Endodermal cell (in vitro differentiated cells): ENCODE results near the gene CEP57L1. TPM values are rescaled to one million over a fixed set of nuclear protein-coding genes. Genes with fewer than 3 reads are reported as not detected.

Experiments
- DNase-seq: peaks from one replicate; pipeline ENCODE4 v3.0.0-alpha.2; 2017
- H3K27ac ChIP-seq: 2 replicates; pipeline ENCODE4 v1.5.1; 2013; ENCODE audit warnings: mild to moderate bottlenecking, low read depth, low read length, moderate library complexity
- H3K27me3 ChIP-seq: 2 replicates; pipeline ENCODE4 v1.6.1; 2013; ENCODE audit warnings: mild to moderate bottlenecking, low read length, moderate library complexity; ENCODE audit not compliant: insufficient read depth, control insufficient read depth, poor library complexity, severe bottlenecking
- H3K36me3 ChIP-seq: 2 replicates; pipeline ENCODE4 v1.7.0; 2013; ENCODE audit warnings: mild to moderate bottlenecking, low read length, moderate library complexity; ENCODE audit not compliant: control insufficient read depth, insufficient read depth
- H3K4me1 ChIP-seq: one replicate; pipeline ENCODE4 v1.7.0; 2013; ENCODE audit warnings: low read length; ENCODE audit not compliant: control insufficient read depth, insufficient read depth
- H3K4me3 ChIP-seq: 2 replicates; pipeline ENCODE4 v1.5.1; 2013; ENCODE audit warnings: mild to moderate bottlenecking, low read length, moderate library complexity
- H3K9ac ChIP-seq: 2 replicates; pipeline ENCODE4 v1.6.1; 2013; ENCODE audit warnings: mild to moderate bottlenecking, low read length, moderate library complexity; ENCODE audit not compliant: poor library complexity, severe bottlenecking; ENCODE audit errors: extremely low read depth
- H3K9me3 ChIP-seq: 2 replicates; pipeline ENCODE4 v1.6.1; 2013; ENCODE audit warnings: mild to moderate bottlenecking, low read length, moderate library complexity; ENCODE audit not compliant: control insufficient read depth
- H3K27ac Mint-ChIP-seq: 2 replicates; pipeline ENCODE4 v1.8.0; 2020; ENCODE audit warnings: mixed read lengths
- H3K27me3 Mint-ChIP-seq: 2 replicates; pipeline ENCODE4 v1.8.0; 2021; ENCODE audit warnings: mild to moderate bottlenecking, mixed read lengths; ENCODE audit not compliant: insufficient read depth
- H3K36me3 Mint-ChIP-seq: 2 replicates; pipeline ENCODE4 v1.8.0; 2020; ENCODE audit warnings: low read depth, mixed read lengths
- H3K4me1 Mint-ChIP-seq: 2 replicates; pipeline ENCODE4 v1.8.0; 2020; ENCODE audit warnings: mixed read lengths
- H3K4me3 Mint-ChIP-seq: 2 replicates; pipeline ENCODE4 v1.8.0; 2020; ENCODE audit warnings: mild to moderate bottlenecking, moderate library complexity, mixed read lengths
- H3K9me3 Mint-ChIP-seq: 2 replicates; pipeline ENCODE4 v1.8.0; 2020; ENCODE audit warnings: mild to moderate bottlenecking, mixed read lengths
- WGBS, 2 experiments: methylation state at CpG; one replicate each; pipeline versions ENCODE4 v1.1.5 to v1.1.7; 2013; ENCODE audit warnings: missing lambda C conversion rate in 2 of 2, mixed read lengths in 1 of 2; ENCODE audit not compliant: insufficient coverage in 1 of 2, insufficient read length in 1 of 2; 5-methylcytosine and 5-hydroxymethylcytosine counted together
- total RNA-seq, 2 donors: library from RNA; stranded (reverse); fragmentation: NEBNext Ultra II Directional in 1 of 2; extraction: Animal tissue kit (Norgen Biotek cat#: 25700) in 1 of 2; gene quantifications; 2 replicates in 1 of 2; 3 replicates in 1 of 2; pipeline ENCODE4 v1.2.1, GENCODE V29; 2021
- TF ChIP-seq, protein P1 (sequence below): fragments of 200-600 bp; sonication (generic); conservative IDR thresholded peaks from 2 replicates; pipeline ENCODE4 v1.5.0; 2021; ENCODE audit warnings: antibody characterized with exemption, mild to moderate bottlenecking

CEP57L1 gene
- total RNA-seq, 2 donors from 2014 or later: 8.4 to 17.6 TPM

GRCh38 chr6:109091314-109092024, 3.8 kb upstream of the CEP57L1 start:
- no peak overlapping the region for H3K4me3 ChIP-seq

GRCh38 chr6:109092074-109092473, 3.2 kb upstream of the CEP57L1 start:
- no peaks in the 10 kb centered on the region for H3K27me3 ChIP-seq
- TF ChIP-seq, protein P1, sequence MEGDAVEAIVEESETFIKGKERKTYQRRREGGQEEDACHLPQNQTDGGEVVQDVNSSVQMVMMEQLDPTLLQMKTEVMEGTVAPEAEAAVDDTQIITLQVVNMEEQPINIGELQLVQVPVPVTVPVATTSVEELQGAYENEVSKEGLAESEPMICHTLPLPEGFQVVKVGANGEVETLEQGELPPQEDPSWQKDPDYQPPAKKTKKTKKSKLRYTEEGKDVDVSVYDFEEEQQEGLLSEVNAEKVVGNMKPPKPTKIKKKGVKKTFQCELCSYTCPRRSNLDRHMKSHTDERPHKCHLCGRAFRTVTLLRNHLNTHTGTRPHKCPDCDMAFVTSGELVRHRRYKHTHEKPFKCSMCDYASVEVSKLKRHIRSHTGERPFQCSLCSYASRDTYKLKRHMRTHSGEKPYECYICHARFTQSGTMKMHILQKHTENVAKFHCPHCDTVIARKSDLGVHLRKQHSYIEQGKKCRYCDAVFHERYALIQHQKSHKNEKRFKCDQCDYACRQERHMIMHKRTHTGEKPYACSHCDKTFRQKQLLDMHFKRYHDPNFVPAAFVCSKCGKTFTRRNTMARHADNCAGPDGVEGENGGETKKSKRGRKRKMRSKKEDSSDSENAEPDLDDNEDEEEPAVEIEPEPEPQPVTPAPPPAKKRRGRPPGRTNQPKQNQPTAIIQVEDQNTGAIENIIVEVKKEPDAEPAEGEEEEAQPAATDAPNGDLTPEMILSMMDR: no peak
- Mint-ChIP-seq H3K4me1 (peaks cover 26% of the 10 kb centered on the region), H3K27ac (no peak overlapping the region), H3K4me3 (peak overlapping the region; percentile 80), H3K36me3 (no peaks in the 10 kb centered on the region), H3K9me3 (no peaks in the 10 kb centered on the region), H3K27me3 (no peaks in the 10 kb centered on the region)
- 86% methylated on average over 1 of the region's 1 CpG; no CpG with 5 or more reads in 1 of the 2 experiments for WGBS, 2 experiments
- H3K9me3 ChIP-seq: no peaks in the 10 kb centered on the region
- H3K36me3 ChIP-seq: no peaks in the 10 kb centered on the region
- H3K27ac ChIP-seq: no peak overlapping the region
- H3K4me3 ChIP-seq: peak overlapping the region; percentile 92
- H3K9ac ChIP-seq: no peak overlapping the region
- peaks cover 5% of the 10 kb centered on the region for H3K4me1 ChIP-seq
- no peak for DNase-seq

More at GRCh38 chr6:109091314-109092024, 3.8 kb upstream of the CEP57L1 start:
- H3K27ac Mint-ChIP-seq: no peak overlapping the region
- H3K36me3 ChIP-seq: no peaks in the 10 kb centered on the region
- H3K27me3 Mint-ChIP-seq: no peaks in the 10 kb centered on the region
- no peaks in the 10 kb centered on the region for H3K27me3 ChIP-seq
- H3K4me3 Mint-ChIP-seq: no peak overlapping the region
- H3K4me1 Mint-ChIP-seq: peaks cover 26% of the 10 kb centered on the region
- H3K9ac ChIP-seq: no peak overlapping the region
- H3K27ac ChIP-seq: no peak overlapping the region
- no peaks in the 10 kb centered on the region for H3K36me3 Mint-ChIP-seq
- 95 to 100% methylated on average over 3 to 5 of the region's 5 CpGs for WGBS, 2 experiments
- TF ChIP-seq, protein P1: no peak
- H3K4me1 ChIP-seq: peaks cover 5% of the 10 kb centered on the region
- no peaks in the 10 kb centered on the region for H3K9me3 ChIP-seq
- DNase-seq: no peak
- H3K9me3 Mint-ChIP-seq: no peaks in the 10 kb centered on the region

- Histone ChIP-seq H3K27me3 (no peaks in the 10 kb centered on the region), H3K4me3 (peak overlapping the region; percentile 92), H3K4me1 (peaks cover 5% of the 10 kb centered on the region), H3K9ac (peak overlapping the region; percentile 85), H3K36me3 (no peaks in the 10 kb centered on the region), H3K27ac (no peak overlapping the region), H3K9me3 (no peaks in the 10 kb centered on the region)
- TF ChIP-seq, protein P1: no peak
- Mint-ChIP-seq H3K4me3 (peak overlapping the region; percentile 80), H3K36me3 (no peaks in the 10 kb centered on the region), H3K27ac (peak overlapping the region; percentile 79), H3K27me3 (no peaks in the 10 kb centered on the region), H3K9me3 (no peaks in the 10 kb centered on the region), H3K4me1 (peaks cover 26% of the 10 kb centered on the region)
- DNase-seq: no peak
- 1 to 2% methylated on average over 14 to 18 of the region's 19 CpGs for WGBS, 2 experiments
These were observed 1.4 kb upstream of the CEP57L1 start for GRCh38 chr6:109093732-109094415.
